Parathyroid adenoma (tissue), 2 donors: Measurements from ENCODE around the gene AACS.

Source experiments
- H2AFZ ChIP-seq: fragments of 300-600 bp; sonication (generic); one replicate; pipeline ENCODE4 v1.7.0; 2017; ENCODE audit warnings: antibody characterized with exemption, mild to moderate bottlenecking
- H3K27ac ChIP-seq: fragments of 300-600 bp; sonication (generic); one replicate; pipeline ENCODE4 v1.7.0; 2017
- H3K27me3 ChIP-seq: fragments of 300-600 bp; sonication (generic); one replicate; pipeline ENCODE4 v1.7.0; 2017; ENCODE audit warnings: low read length; ENCODE audit not compliant: control insufficient read depth, insufficient read depth
- H3K36me3 ChIP-seq: fragments of 300-600 bp; sonication (generic); one replicate; pipeline ENCODE4 v1.7.0; 2017; ENCODE audit warnings: low read length; ENCODE audit not compliant: control insufficient read depth, insufficient read depth
- H3K4me1 ChIP-seq: fragments of 300-600 bp; sonication (generic); one replicate; pipeline ENCODE4 v1.7.0; 2017; ENCODE audit warnings: control low read depth
- H3K4me2 ChIP-seq: fragments of 300-600 bp; sonication (generic); one replicate; pipeline ENCODE4 v1.7.0; 2017; ENCODE audit warnings: low read length
- H3K4me3 ChIP-seq: fragments of 300-600 bp; sonication (generic); one replicate; pipeline ENCODE4 v1.7.0; 2017; ENCODE audit warnings: low read depth, low read length
- H3K79me2 ChIP-seq: fragments of 300-600 bp; sonication (generic); one replicate; pipeline ENCODE4 v1.7.0; 2017; ENCODE audit warnings: control low read depth
- H3K9ac ChIP-seq: fragments of 300-600 bp; sonication (generic); one replicate; pipeline ENCODE4 v1.7.0; 2017; ENCODE audit warnings: mild to moderate bottlenecking
- H3K9me3 ChIP-seq: fragments of 300-600 bp; sonication (generic); one replicate; pipeline ENCODE4 v1.7.0; 2017; ENCODE audit warnings: low read length; ENCODE audit not compliant: control insufficient read depth
- TF ChIP-seq, protein P1 (sequence below): fragments of 300-600 bp; sonication (generic); IDR thresholded peaks from one replicate; pipeline ENCODE4 v1.7.0; 2017; ENCODE audit warnings: antibody characterized with exemption, mild to moderate bottlenecking
- donor health status: primary hyperparathyroidism.

The AACS gene

DNA sequence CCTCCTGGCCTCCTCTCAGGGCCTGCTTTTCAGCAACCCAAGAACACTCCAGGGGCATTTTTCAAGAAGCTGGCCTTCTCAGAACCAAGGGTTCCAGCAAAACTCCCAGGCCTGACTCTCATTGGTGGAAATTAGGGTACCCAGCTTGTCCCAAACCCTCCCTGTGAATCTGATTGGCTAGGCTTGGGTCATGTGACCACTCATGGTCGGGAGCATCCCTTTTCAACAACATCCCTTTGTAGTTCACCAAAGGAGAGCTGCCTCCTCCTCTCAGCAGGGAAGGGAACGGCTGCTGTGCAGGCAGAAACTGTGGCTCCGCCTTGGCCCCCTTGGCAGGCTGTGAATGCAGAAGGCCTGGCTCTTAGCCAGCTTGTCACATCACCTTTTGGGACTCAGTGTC is 94.5 kb downstream of the AACS start:
- no peak overlapping the region for H3K4me2 ChIP-seq
- H3K79me2 ChIP-seq = no peaks in the 10 kb centered on the region
- no peak overlapping the region for H3K4me3 ChIP-seq
- no peaks in the 10 kb centered on the region for H3K9me3 ChIP-seq
- H3K9ac ChIP-seq = no peak overlapping the region
- H2AFZ ChIP-seq = no peak overlapping the region
- no peaks in the 10 kb centered on the region for H3K4me1 ChIP-seq
- no peaks in the 10 kb centered on the region for H3K36me3 ChIP-seq
- no peak overlapping the region for H3K27ac ChIP-seq
- no peaks in the 10 kb centered on the region for H3K27me3 ChIP-seq
- TF ChIP-seq, protein P1, sequence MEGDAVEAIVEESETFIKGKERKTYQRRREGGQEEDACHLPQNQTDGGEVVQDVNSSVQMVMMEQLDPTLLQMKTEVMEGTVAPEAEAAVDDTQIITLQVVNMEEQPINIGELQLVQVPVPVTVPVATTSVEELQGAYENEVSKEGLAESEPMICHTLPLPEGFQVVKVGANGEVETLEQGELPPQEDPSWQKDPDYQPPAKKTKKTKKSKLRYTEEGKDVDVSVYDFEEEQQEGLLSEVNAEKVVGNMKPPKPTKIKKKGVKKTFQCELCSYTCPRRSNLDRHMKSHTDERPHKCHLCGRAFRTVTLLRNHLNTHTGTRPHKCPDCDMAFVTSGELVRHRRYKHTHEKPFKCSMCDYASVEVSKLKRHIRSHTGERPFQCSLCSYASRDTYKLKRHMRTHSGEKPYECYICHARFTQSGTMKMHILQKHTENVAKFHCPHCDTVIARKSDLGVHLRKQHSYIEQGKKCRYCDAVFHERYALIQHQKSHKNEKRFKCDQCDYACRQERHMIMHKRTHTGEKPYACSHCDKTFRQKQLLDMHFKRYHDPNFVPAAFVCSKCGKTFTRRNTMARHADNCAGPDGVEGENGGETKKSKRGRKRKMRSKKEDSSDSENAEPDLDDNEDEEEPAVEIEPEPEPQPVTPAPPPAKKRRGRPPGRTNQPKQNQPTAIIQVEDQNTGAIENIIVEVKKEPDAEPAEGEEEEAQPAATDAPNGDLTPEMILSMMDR = no peak

DNA sequence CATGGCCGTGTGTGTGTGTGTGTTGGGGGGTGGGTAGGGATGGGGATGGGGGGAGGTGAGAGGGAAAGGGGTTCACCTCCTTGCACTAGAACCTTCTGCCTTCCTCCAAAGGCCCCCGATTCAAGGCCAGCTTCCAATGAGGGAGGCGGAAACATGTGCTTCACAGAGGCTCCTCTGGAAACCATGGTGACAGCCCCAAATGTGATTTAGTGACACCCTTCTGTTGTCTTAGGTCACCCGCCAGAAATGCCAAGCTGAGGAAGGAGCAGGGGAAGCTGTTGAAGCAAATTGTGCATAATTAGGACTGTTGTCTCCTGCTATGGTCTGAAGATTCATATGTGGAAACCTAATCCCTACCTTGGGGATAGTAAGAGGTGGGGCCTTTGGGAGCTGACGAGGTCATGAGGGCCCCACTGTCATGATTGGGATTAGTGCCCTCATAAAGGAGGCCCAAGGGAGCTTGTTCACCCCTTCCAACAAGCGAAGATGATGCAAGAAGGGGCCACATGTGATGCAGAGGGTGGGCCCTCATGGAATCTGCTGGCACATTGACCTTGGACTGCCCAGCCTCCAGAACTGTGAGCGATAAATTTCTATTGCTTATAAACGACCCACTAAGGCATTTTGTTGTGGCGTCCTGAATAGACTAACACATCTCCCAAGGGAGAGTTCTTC is 95.2 kb downstream of the AACS start:
- no peak overlapping the region for H3K4me3 ChIP-seq
- no peaks in the 10 kb centered on the region for H3K9me3 ChIP-seq
- no peaks in the 10 kb centered on the region for H3K4me1 ChIP-seq
- H3K36me3 ChIP-seq = no peaks in the 10 kb centered on the region
- TF ChIP-seq, protein P1 = no peak
- H3K79me2 ChIP-seq = no peaks in the 10 kb centered on the region
- no peak overlapping the region for H3K27ac ChIP-seq
- no peak overlapping the region for H2AFZ ChIP-seq
- H3K4me2 ChIP-seq = no peak overlapping the region
- no peak overlapping the region for H3K9ac ChIP-seq
- H3K27me3 ChIP-seq = no peaks in the 10 kb centered on the region

DNA sequence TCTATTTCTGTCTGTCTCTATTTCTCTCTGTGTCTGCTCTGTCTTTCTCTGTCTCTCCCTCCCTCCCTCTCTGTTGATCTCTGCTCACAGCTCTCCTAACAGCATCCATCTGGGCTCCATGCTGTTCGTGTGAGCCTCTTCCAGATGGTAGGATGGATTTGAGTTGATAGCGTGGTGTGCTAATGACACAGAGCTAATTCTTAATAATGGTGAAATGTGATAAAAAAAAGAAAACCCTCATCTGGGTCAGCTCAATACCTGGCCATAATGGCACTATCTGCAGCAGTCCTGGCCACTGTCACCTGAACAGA is 96.4 kb downstream of the AACS start:
- no peaks in the 10 kb centered on the region for H3K9me3 ChIP-seq
- TF ChIP-seq, protein P1 = no peak
- H3K27me3 ChIP-seq = no peaks in the 10 kb centered on the region
- H3K36me3 ChIP-seq = no peaks in the 10 kb centered on the region
- no peaks in the 10 kb centered on the region for H3K79me2 ChIP-seq
- H3K4me3 ChIP-seq = no peak overlapping the region
- no peak overlapping the region for H3K27ac ChIP-seq
- H2AFZ ChIP-seq = no peak overlapping the region
- no peak overlapping the region for H3K9ac ChIP-seq
- H3K4me1 ChIP-seq = no peaks in the 10 kb centered on the region
- H3K4me2 ChIP-seq = no peak overlapping the region

DNA sequence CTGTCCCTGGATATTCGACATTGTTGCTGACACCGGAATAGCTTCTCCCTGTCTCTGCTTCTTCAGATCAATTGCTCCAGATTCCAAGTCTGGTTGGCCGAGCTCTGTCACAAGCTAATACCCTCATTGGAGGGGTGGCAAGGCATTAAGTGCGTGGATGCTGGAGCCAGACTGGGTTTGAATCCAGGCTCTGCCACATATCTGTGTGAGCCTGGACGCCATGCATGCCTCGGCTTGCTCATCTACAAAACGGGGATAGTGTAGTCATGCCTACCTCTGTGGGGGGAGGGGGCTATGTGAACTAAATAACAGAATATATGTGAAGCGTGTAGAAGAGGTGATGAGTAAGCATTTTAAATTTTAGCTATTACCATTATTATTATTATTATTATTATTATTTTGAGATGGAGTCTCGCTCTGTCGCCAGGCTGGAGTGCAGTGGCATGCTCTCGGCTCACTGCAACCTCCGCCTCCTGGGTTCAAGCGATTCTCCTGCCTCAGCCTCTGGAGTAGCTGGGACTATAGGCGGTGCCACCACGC is 97.3 kb downstream of the AACS start:
- no peak overlapping the region for H2AFZ ChIP-seq
- H3K27ac ChIP-seq = no peak overlapping the region
- H3K36me3 ChIP-seq = no peaks in the 10 kb centered on the region
- no peak overlapping the region for H3K4me3 ChIP-seq
- H3K4me2 ChIP-seq = no peak overlapping the region
- H3K9ac ChIP-seq = no peak overlapping the region
- no peaks in the 10 kb centered on the region for H3K79me2 ChIP-seq
- TF ChIP-seq, protein P1 = no peak
- H3K27me3 ChIP-seq = no peaks in the 10 kb centered on the region
- H3K4me1 ChIP-seq = no peaks in the 10 kb centered on the region
- no peaks in the 10 kb centered on the region for H3K9me3 ChIP-seq

DNA sequence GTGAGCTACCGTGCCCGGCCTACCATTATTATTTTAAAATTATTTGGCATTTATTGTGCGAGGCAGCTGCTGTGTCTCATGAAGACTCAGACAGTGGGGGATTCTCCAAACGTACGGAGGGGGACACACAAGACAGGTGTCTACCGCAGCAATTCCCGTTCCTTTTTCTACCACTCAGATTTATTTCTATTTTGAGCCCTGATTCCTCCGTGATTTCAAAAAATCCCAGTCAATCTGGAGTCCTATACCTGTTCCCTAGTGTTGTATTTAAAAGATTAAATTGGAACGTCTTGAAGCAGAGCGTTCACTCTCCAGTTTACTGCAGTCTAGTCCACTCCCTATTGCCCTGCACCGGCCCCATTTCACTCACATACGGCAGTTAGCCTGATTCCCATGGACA is 97.9 kb downstream of the AACS start:
- no peaks in the 10 kb centered on the region for H3K4me1 ChIP-seq
- H3K9ac ChIP-seq = no peak overlapping the region
- H3K27ac ChIP-seq = no peak overlapping the region
- no peak overlapping the region for H2AFZ ChIP-seq
- no peak overlapping the region for H3K4me3 ChIP-seq
- no peak overlapping the region for H3K4me2 ChIP-seq
- no peaks in the 10 kb centered on the region for H3K27me3 ChIP-seq
- no peaks in the 10 kb centered on the region for H3K9me3 ChIP-seq
- H3K79me2 ChIP-seq = no peaks in the 10 kb centered on the region
- H3K36me3 ChIP-seq = no peaks in the 10 kb centered on the region
- TF ChIP-seq, protein P1 = no peak
